ENCODE measurements around the gene CELF2. TPM values are rescaled to one million over a fixed set of nuclear protein-coding genes. Genes with fewer than 3 reads are reported as not detected.

Gene CELF2
- total and polyA plus RNA-seq, 9 of the 15 experiments (the other 6 are each of a cell fraction or from before 2014, with no cell fraction given), result 4.0 to 20.3 (median 11.1) TPM

- no peak overlapping the region for H2AFZ ChIP-seq (ENCODE audit: low read depth, low read length)
- no peak overlapping the region for H3K27ac ChIP-seq (ENCODE audit: extremely low read depth, low read depth, low read length)
- in situ Hi-C loops (cut with MboI) (no loop called here), intact Hi-C loops (cut with micrococcal nuclease) (no loop called here)
- H3K4me3 ChIP-seq, result no peak overlapping the region
- H3K27me3 ChIP-seq (ENCODE audit: control insufficient read depth in 2 of 2, insufficient read depth in 2 of 2, low read length in 2 of 2), result no peaks in the 10 kb centered on the region; a peak in 1 of 5 replicates
- BruUV-seq (replicated peaks), result no TSS peak
- POLR2A ChIA-PET, result no interaction called here
- CTCF ChIA-PET (ENCODE audit: low intra/inter-chr PET ratio), result no interaction called here
- H3K4me1 ChIP-seq (replicated peaks in 1 of 2; ENCODE audit: control insufficient read depth in 2 of 2, insufficient read depth in 2 of 2, low read length in 2 of 2), result no peaks in the 10 kb centered on the region
- no peaks in the 10 kb centered on the region for H3K79me2 ChIP-seq (ENCODE audit: control insufficient read depth, insufficient read depth, low read length)
- H3K9me1 ChIP-seq (ENCODE audit: control insufficient read depth, insufficient read depth, low read length), result no peaks in the 10 kb centered on the region
- DNase-seq (ENCODE audit: extremely low read depth in 1 of 4, low spot score in 3 of 4) (no peak), FAIRE-seq (no peak), ATAC-seq (no peak)
- no peaks in the 10 kb centered on the region for H4K20me1 ChIP-seq (replicated peaks; ENCODE audit: control insufficient read depth, insufficient read depth, low read length)
- H3K36me3 ChIP-seq (ENCODE audit: control insufficient read depth, insufficient read depth, low read length), result no peaks in the 10 kb centered on the region
- no peaks in the 10 kb centered on the region for H3K9me3 ChIP-seq (replicated peaks; ENCODE audit: control insufficient read depth, insufficient read depth, low read depth, low read length)
- 21% methylated on average over 1 of the region's 1 CpG for WGBS (ENCODE audit: insufficient coverage, low coverage, missing lambda C conversion rate)
- no peak for TF ChIP-seq ZBTB43 (CRISPR knock-in tag; IDR thresholded peaks at IDR 0.05)
- TF ChIP-seq CC2D1A (IDR thresholded peaks at IDR 0.05), result no peak
- TF ChIP-seq ADNP (tag; IDR thresholded peaks at IDR 0.05), result no peak
- TF ChIP-seq NCOA1 (IDR thresholded peaks at IDR 0.05; ENCODE audit: low read depth), result no peak
- TF ChIP-seq CGGBP1 (CRISPR knock-in tag; IDR thresholded peaks at IDR 0.05), result no peak
- no peak overlapping the region for H3K4me2 ChIP-seq (ENCODE audit: insufficient read depth, low read length)
- H3K9ac ChIP-seq (ENCODE audit: insufficient read depth in 1 of 2, low read depth in 2 of 2, low read length in 2 of 2), result no peak overlapping the region
Measured at GRCh38 chr10:11313463-11313862, 295.8 kb downstream of the CELF2 start.

Measured in K562 (cell line).